GM23338 (cell line): ENCODE measurements around the gene KCNN3. TPM values are rescaled to one million over a fixed set of nuclear protein-coding genes. Genes with fewer than 3 reads are reported as not detected.

Source experiments
- ATAC-seq: fragments of 200-7000 bp; cut with Tn5 transposase; 3 replicates; pipeline ENCODE4 v1.9.1; 2020
- DNase-seq: peaks from one replicate; pipeline ENCODE4 v3.0.0-alpha.2; 2015; ENCODE audit warnings: low spot score
- H2AFZ ChIP-seq: fragments of 200-600 bp; sonication (generic); 2 replicates; pipeline ENCODE4 v1.8.0; 2016; ENCODE audit warnings: antibody characterized with exemption, mild to moderate bottlenecking, moderate library complexity
- H3F3A ChIP-seq: fragments of 200-600 bp; sonication (generic); replicated peaks from 2 replicates; pipeline ENCODE4 v1.8.0; 2017; ENCODE audit warnings: antibody characterized with exemption, mixed run types, low read depth
- H3K27ac ChIP-seq: fragments of 200-600 bp; sonication (generic); 2 replicates; pipeline ENCODE4 v1.6.1; 2016; ENCODE audit warnings: low read depth
- H3K27me3 ChIP-seq: fragments of 200-600 bp; sonication (generic); 2 replicates; pipeline ENCODE4 v1.8.0; 2016; ENCODE audit warnings: mild to moderate bottlenecking, mixed run types, moderate library complexity; ENCODE audit not compliant: insufficient read depth
- H3K36me3 ChIP-seq: fragments of 200-600 bp; sonication (generic); 2 replicates; pipeline ENCODE4 v1.8.0; 2016; ENCODE audit warnings: mild to moderate bottlenecking; ENCODE audit not compliant: insufficient read depth
- H3K4me1 ChIP-seq: fragments of 200-600 bp; sonication (generic); 2 replicates; pipeline ENCODE4 v1.8.0; 2016; ENCODE audit warnings: mild to moderate bottlenecking, moderate library complexity; ENCODE audit not compliant: insufficient read depth
- H3K4me2 ChIP-seq: fragments of 200-600 bp; sonication (generic); 2 replicates; pipeline ENCODE4 v1.7.1; 2017; ENCODE audit warnings: mixed run types
- H3K4me3 ChIP-seq: fragments of 200-600 bp; sonication (generic); 2 replicates; pipeline ENCODE4 v1.6.1; 2016; ENCODE audit warnings: mixed run types
- H3K79me2 ChIP-seq: fragments of 200-600 bp; sonication (generic); replicated peaks from 2 replicates; pipeline ENCODE4 v1.8.0; 2017; ENCODE audit warnings: mild to moderate bottlenecking; ENCODE audit not compliant: insufficient read depth
- H3K9me2 ChIP-seq: fragments of 200-600 bp; sonication (generic); 2 replicates; pipeline ENCODE4 v1.8.0; 2017; ENCODE audit not compliant: insufficient read depth
- H4K20me1 ChIP-seq: fragments of 200-600 bp; sonication (generic); replicated peaks from 2 replicates; pipeline ENCODE4 v1.8.0; 2017; ENCODE audit warnings: mild to moderate bottlenecking; ENCODE audit not compliant: insufficient read depth
- H3K27ac Mint-ChIP-seq: 2 replicates; pipeline ENCODE4 v1.8.0; 2020; ENCODE audit warnings: inconsistent platforms, mild to moderate bottlenecking, moderate library complexity, mixed read lengths
- H3K27me3 Mint-ChIP-seq: 3 replicates; pipeline ENCODE4 v1.8.0; 2022; ENCODE audit warnings: low read depth, mild to moderate bottlenecking, moderate library complexity, mixed read lengths, inconsistent platforms; ENCODE audit not compliant: insufficient read depth, poor library complexity
- H3K36me3 Mint-ChIP-seq: 3 replicates; pipeline ENCODE4 v1.8.0; 2021; ENCODE audit warnings: low read depth, mild to moderate bottlenecking, inconsistent platforms, moderate library complexity, mixed read lengths
- H3K4me1 Mint-ChIP-seq: 3 replicates; pipeline ENCODE4 v1.8.0; 2020; ENCODE audit warnings: mild to moderate bottlenecking, inconsistent platforms, mixed read lengths
- H3K4me3 Mint-ChIP-seq: 3 replicates; pipeline ENCODE4 v1.8.0; 2021; ENCODE audit warnings: moderate library complexity, mild to moderate bottlenecking, inconsistent platforms, mixed read lengths
- H3K9me3 Mint-ChIP-seq: 3 replicates; pipeline ENCODE4 v1.8.0; 2020; ENCODE audit warnings: moderate library complexity, mild to moderate bottlenecking, inconsistent platforms, mixed read lengths
- CTCF ChIP-seq, 2 experiments: fragments of 200-600 bp in 1 of 2; sonication (generic) in 1 of 2; conservative IDR thresholded peaks; 2 replicates each; pipeline versions ENCODE4 v1.5.1 to v1.6.1; 2016 to 2017; ENCODE audit warnings: antibody characterized with exemption in 2 of 2, low read depth in 2 of 2, mild to moderate bottlenecking in 2 of 2, moderate library complexity in 1 of 2
- EZH2 ChIP-seq: fragments of 200-600 bp; sonication (generic); IDR thresholded peaks from one replicate; pipeline ENCODE4 v1.8.0; 2017; ENCODE audit warnings: antibody characterized with exemption, mild to moderate bottlenecking, low read depth; ENCODE audit not compliant: unreplicated experiment
- EZH2phosphoT487 ChIP-seq: fragments of 200-600 bp; sonication (generic); IDR thresholded peaks from one replicate; pipeline ENCODE4 v1.8.1; 2018; ENCODE audit warnings: antibody characterized with exemption; ENCODE audit not compliant: unreplicated experiment
- JUNB ChIP-seq: IDR thresholded peaks from one replicate; pipeline ENCODE4 v1.6.1; 2016; ENCODE audit warnings: antibody characterized with exemption; ENCODE audit not compliant: unreplicated experiment
- NANOG ChIP-seq: IDR thresholded peaks from 2 replicates; pipeline ENCODE4 v1.6.1; 2016; ENCODE audit warnings: antibody characterized with exemption, borderline replicate concordance
- REST ChIP-seq: IDR thresholded peaks from one replicate; pipeline ENCODE4 v1.6.1; 2018; ENCODE audit warnings: antibody characterized with exemption; ENCODE audit not compliant: unreplicated experiment
- ZNF331 ChIP-seq: fragments of 250-450 bp; sonication (Bioruptor Pico); IDR thresholded peaks from 2 replicates; pipeline ENCODE4 v1.5.0; 2020; ENCODE audit warnings: low read depth, mild to moderate bottlenecking, moderate library complexity
- polyA plus RNA-seq: library from polyadenylated mRNA; unstranded; fragments of >200 nt; fragmentation: Nextera tagmentation; extraction: Ambion mirVana; gene quantifications from 2 replicates; pipeline ENCODE4 v1.2.1, GENCODE V29; 2016
- total RNA-seq: library from RNA; depleted of rRNA; stranded (reverse); fragments of >200 nt; shearing (Covaris generic); gene quantifications from 2 replicates; pipeline ENCODE4 v1.2.3, GENCODE V29; 2014
- TF ChIP-seq, protein P1 (sequence below): fragments of 250-450 bp; sonication (Bioruptor Pico); IDR thresholded peaks from 2 replicates; pipeline ENCODE4 v1.5.0; 2020; ENCODE audit warnings: mild to moderate bottlenecking, moderate library complexity

The KCNN3 gene
- total and polyA plus RNA-seq, 2 experiments from 2014 or later = 1.9 to 3.0 TPM

GRCh38 chr1:154744352-154745035 lies 125.6 kb downstream of the KCNN3 start (continued):
- TF ChIP-seq REST = no peak
- no peak for TF ChIP-seq JUNB
- no peak for TF ChIP-seq EZH2phosphoT487
- no peak for TF ChIP-seq ZNF331 (CRISPR knock-in tag)
- no peak for TF ChIP-seq CTCF (conservative IDR thresholded peaks at IDR 0.05; ENCODE audit: low read depth in 2 of 2)

- Mint-ChIP-seq H3K4me1 (peaks cover 51% of the 10 kb centered on the region), H3K27me3 (peaks cover 5% of the 10 kb centered on the region), H3K9me3 (peaks cover 11% of the 10 kb centered on the region; the same call in 2 of the 3 replicates), H3K4me3 (no peak overlapping the region), H3K36me3 (peaks cover 8% of the 10 kb centered on the region; the same call in 2 of the 3 replicates), H3K27ac (no peak overlapping the region)
- H3K4me2 ChIP-seq = no peak overlapping the region
- H3K4me3 ChIP-seq = no peak overlapping the region
- no peaks in the 10 kb centered on the region for H3K36me3 ChIP-seq
- no peaks in the 10 kb centered on the region for H4K20me1 ChIP-seq
- peaks cover 21% of the 10 kb centered on the region for H3K4me1 ChIP-seq
- H3K27me3 ChIP-seq = no peaks in the 10 kb centered on the region
- peaks cover 3% of the 10 kb centered on the region; the same call in 1 of the 2 replicates for H3K9me2 ChIP-seq
- H2AFZ ChIP-seq = no peak overlapping the region
- DNase-seq (no peak), ATAC-seq (peak; percentile 6; the same call in 2 of the 3 replicates)
- H3K79me2 ChIP-seq = no peaks in the 10 kb centered on the region
- no peaks in the 10 kb centered on the region for H3F3A ChIP-seq
- H3K27ac ChIP-seq = no peak overlapping the region
- no peak for TF ChIP-seq NANOG
- no peak for TF ChIP-seq REST
- no peak for TF ChIP-seq EZH2
- TF ChIP-seq, protein P1, sequence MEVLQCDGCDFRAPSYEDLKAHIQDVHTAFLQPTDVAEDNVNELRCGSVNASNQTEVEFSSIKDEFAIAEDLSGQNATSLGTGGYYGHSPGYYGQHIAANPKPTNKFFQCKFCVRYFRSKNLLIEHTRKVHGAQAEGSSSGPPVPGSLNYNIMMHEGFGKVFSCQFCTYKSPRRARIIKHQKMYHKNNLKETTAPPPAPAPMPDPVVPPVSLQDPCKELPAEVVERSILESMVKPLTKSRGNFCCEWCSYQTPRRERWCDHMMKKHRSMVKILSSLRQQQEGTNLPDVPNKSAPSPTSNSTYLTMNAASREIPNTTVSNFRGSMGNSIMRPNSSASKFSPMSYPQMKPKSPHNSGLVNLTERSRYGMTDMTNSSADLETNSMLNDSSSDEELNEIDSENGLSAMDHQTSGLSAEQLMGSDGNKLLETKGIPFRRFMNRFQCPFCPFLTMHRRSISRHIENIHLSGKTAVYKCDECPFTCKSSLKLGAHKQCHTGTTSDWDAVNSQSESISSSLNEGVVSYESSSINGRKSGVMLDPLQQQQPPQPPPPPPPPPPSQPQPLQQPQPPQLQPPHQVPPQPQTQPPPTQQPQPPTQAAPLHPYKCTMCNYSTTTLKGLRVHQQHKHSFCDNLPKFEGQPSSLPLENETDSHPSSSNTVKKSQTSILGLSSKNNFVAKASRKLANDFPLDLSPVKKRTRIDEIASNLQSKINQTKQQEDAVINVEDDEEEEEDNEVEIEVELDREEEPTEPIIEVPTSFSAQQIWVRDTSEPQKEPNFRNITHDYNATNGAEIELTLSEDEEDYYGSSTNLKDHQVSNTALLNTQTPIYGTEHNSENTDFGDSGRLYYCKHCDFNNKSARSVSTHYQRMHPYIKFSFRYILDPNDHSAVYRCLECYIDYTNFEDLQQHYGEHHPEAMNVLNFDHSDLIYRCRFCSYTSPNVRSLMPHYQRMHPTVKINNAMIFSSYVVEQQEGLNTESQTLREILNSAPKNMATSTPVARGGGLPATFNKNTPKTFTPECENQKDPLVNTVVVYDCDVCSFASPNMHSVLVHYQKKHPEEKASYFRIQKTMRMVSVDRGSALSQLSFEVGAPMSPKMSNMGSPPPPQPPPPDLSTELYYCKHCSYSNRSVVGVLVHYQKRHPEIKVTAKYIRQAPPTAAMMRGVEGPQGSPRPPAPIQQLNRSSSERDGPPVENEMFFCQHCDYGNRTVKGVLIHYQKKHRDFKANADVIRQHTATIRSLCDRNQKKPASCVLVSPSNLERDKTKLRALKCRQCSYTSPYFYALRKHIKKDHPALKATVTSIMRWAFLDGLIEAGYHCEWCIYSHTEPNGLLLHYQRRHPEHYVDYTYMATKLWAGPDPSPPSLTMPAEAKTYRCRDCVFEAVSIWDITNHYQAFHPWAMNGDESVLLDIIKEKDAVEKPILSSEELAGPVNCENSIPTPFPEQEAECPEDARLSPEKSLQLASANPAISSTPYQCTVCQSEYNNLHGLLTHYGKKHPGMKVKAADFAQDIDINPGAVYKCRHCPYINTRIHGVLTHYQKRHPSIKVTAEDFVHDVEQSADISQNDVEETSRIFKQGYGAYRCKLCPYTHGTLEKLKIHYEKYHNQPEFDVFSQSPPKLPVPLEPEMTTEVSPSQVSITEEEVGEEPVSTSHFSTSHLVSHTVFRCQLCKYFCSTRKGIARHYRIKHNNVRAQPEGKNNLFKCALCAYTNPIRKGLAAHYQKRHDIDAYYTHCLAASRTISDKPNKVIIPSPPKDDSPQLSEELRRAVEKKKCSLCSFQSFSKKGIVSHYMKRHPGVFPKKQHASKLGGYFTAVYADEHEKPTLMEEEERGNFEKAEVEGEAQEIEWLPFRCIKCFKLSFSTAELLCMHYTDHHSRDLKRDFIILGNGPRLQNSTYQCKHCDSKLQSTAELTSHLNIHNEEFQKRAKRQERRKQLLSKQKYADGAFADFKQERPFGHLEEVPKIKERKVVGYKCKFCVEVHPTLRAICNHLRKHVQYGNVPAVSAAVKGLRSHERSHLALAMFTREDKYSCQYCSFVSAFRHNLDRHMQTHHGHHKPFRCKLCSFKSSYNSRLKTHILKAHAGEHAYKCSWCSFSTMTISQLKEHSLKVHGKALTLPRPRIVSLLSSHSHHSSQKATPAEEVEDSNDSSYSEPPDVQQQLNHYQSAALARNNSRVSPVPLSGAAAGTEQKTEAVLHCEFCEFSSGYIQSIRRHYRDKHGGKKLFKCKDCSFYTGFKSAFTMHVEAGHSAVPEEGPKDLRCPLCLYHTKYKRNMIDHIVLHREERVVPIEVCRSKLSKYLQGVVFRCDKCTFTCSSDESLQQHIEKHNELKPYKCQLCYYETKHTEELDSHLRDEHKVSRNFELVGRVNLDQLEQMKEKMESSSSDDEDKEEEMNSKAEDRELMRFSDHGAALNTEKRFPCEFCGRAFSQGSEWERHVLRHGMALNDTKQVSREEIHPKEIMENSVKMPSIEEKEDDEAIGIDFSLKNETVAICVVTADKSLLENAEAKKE = no peak
- TF ChIP-seq JUNB = no peak
Observed at GRCh38 chr1:154743526-154744036, 126.5 kb downstream of the KCNN3 start.
